DMS53 treated with DMSO at 0.1 percent for 48 hours (cell line): ENCODE measurements around the gene RBM44.
"Not testable (repeated sequence)": the region's sequence is repeated elsewhere in the genome, so short reads cannot be mapped to it uniquely, and the experiment has no call there.

Experiments used
- DNase-seq: peaks from one replicate; lab custom pipeline; 2025; ENCODE audit not compliant: unreplicated experiment; lab: John Stamatoyannopoulos, UW

Gene RBM44

GRCh38 chr2:237798236-237799059, at the start of gene RBM44:
TSS of gene RBM44 (plus strand) at chr2:237798779. CDS start at chr2:237813610, 14,831 bp downstream.
- no peak for DNase-seq

- DNase-seq = no peak
Measured at GRCh38 chr2:237749002-237749401, 49.6 kb upstream of the RBM44 start.

- no peak for DNase-seq
Measured at GRCh38 chr2:237749961-237750360, 48.6 kb upstream of the RBM44 start.

- not testable (repeated sequence) for DNase-seq
Measured at GRCh38 chr2:237750441-237750840, 48.1 kb upstream of the RBM44 start.

- DNase-seq = no peak
Measured at GRCh38 chr2:237752761-237753165, 45.8 kb upstream of the RBM44 start.

- no peak for DNase-seq
Measured at GRCh38 chr2:237754182-237754581, 44.4 kb upstream of the RBM44 start.

GRCh38 chr2:237754626-237755248, 43.8 kb upstream of the RBM44 start:
- DNase-seq = no peak

- DNase-seq = no peak
Measured at GRCh38 chr2:237757616-237758015, 41.0 kb upstream of the RBM44 start.

- DNase-seq = no peak
Measured at GRCh38 chr2:237758185-237758584, 40.4 kb upstream of the RBM44 start.

GRCh38 chr2:237759176-237759575, 39.4 kb upstream of the RBM44 start:
- no peak for DNase-seq

- DNase-seq = no peak
Measured at GRCh38 chr2:237760506-237761502, 37.8 kb upstream of the RBM44 start.

GRCh38 chr2:237762291-237763182, 36.0 kb upstream of the RBM44 start:
- not testable (repeated sequence) for DNase-seq

- no peak for DNase-seq
Measured at GRCh38 chr2:237763812-237764211, 34.8 kb upstream of the RBM44 start.

- DNase-seq = not testable (repeated sequence)
Measured at GRCh38 chr2:237765122-237765521, 33.5 kb upstream of the RBM44 start.

GRCh38 chr2:237765875-237766274, 32.7 kb upstream of the RBM44 start:
- no peak for DNase-seq

GRCh38 chr2:237766340-237766739, 32.2 kb upstream of the RBM44 start:
- DNase-seq = no peak

GRCh38 chr2:237772513-237772912, 26.1 kb upstream of the RBM44 start:
- no peak for DNase-seq

- no peak for DNase-seq
Measured at GRCh38 chr2:237773826-237774225, 24.8 kb upstream of the RBM44 start.

- peak; percentile 86 for DNase-seq
Measured at GRCh38 chr2:237774811-237775553, 23.6 kb upstream of the RBM44 start.

GRCh38 chr2:237779521-237779920, 19.1 kb upstream of the RBM44 start:
- no peak for DNase-seq
